ENCODE measurements around the gene BAIAP2. TPM values are rescaled to one million over a fixed set of nuclear protein-coding genes. Genes with fewer than 3 reads are reported as not detected.

BAIAP2 gene
- polyA plus RNA-seq, 3 donors = 8.6 to 17.0 (median 11.2) TPM

GRCh38 chr17:81082177-81083073, 47.5 kb downstream of the BAIAP2 start:
- H3K27me3 Mint-ChIP-seq (ENCODE audit: low read depth in 3 of 3) = peaks cover 3 to 7% (median 5%) of the 10 kb centered on the region in 3 donors
- peaks cover 0 to 3% (median 0%) of the 10 kb centered on the region in 7 donors for H3K9me3 Mint-ChIP-seq
- H3K27me3 ChIP-seq (ENCODE audit: control insufficient read depth in 2 of 2, insufficient read depth in 2 of 2, low read length in 2 of 2) = no peaks in the 10 kb centered on the region
- no peaks in the 10 kb centered on the region for H3K4me1 Mint-ChIP-seq
- no peaks in the 10 kb centered on the region for H4K20me1 ChIP-seq (ENCODE audit: insufficient read depth, low read length)
- no peak overlapping the region for H3K4me2 ChIP-seq (replicated peaks; ENCODE audit: extremely low read depth, low read length, poor library complexity, severe bottlenecking)
- H3K79me2 ChIP-seq (ENCODE audit: insufficient read depth, low read length) = no peaks in the 10 kb centered on the region
- H3K4me1 ChIP-seq (ENCODE audit: control insufficient read depth in 1 of 2, insufficient read depth in 2 of 2, low read length in 2 of 2) = no peaks in the 10 kb centered on the region
- H3K4me3 Mint-ChIP-seq = no peak overlapping the region
- TF ChIP-seq CTCF (IDR thresholded peaks at IDR 0.05) = no peak
- H3K4me3 ChIP-seq (replicated peaks in 1 of 3; ENCODE audit: low read depth in 2 of 3, low read length in 3 of 3) = no peak overlapping the region
- H3K27ac Mint-ChIP-seq = peak overlapping the region in 1 of 7 donors; percentile 7
- H3K36me3 ChIP-seq (replicated peaks in 1 of 2; ENCODE audit: control insufficient read depth in 1 of 2, insufficient read depth in 2 of 2, low read length in 2 of 2) = peaks cover 8 to 15% of the 10 kb centered on the region in 2 donors
- H2AFZ ChIP-seq (ENCODE audit: insufficient read depth, low read depth, low read length, poor library complexity, severe bottlenecking) = no peak overlapping the region
- peaks cover 11 to 16% of the 10 kb centered on the region in 2 donors for H3K36me3 Mint-ChIP-seq
- no peaks in the 10 kb centered on the region for H3K9me3 ChIP-seq (replicated peaks in 1 of 2; ENCODE audit: control insufficient read depth in 1 of 2, insufficient read depth in 1 of 2, low read length in 2 of 2)
- WGBS (ENCODE audit: insufficient coverage) = 95% methylated on average over 26 of the region's 33 CpGs
- DNase-seq = no peak
- no peak overlapping the region for H3K27ac ChIP-seq (ENCODE audit: low read depth in 1 of 2, low read length in 2 of 2)
- intact Hi-C loops (cut with micrococcal nuclease) = no loop called here
- no peak overlapping the region for H3K9ac ChIP-seq (ENCODE audit: insufficient read depth, low read length, poor library complexity, severe bottlenecking)

- Histone ChIP-seq H3K9me3 (replicated peaks in 1 of 2; ENCODE audit: control insufficient read depth in 1 of 2, insufficient read depth in 1 of 2, low read length in 2 of 2) (no peaks in the 10 kb centered on the region), H3K27ac (ENCODE audit: low read depth in 1 of 2, low read length in 2 of 2) (no peak overlapping the region), H2AFZ (ENCODE audit: insufficient read depth, low read depth, low read length, poor library complexity, severe bottlenecking) (no peak overlapping the region), H3K4me2 (replicated peaks; ENCODE audit: extremely low read depth, low read length, poor library complexity, severe bottlenecking) (no peak overlapping the region), H3K4me1 (ENCODE audit: control insufficient read depth in 1 of 2, insufficient read depth in 2 of 2, low read length in 2 of 2) (no peaks in the 10 kb centered on the region), H3K79me2 (ENCODE audit: insufficient read depth, low read length) (no peaks in the 10 kb centered on the region), H3K4me3 (replicated peaks in 1 of 3; ENCODE audit: low read depth in 2 of 3, low read length in 3 of 3) (no peak overlapping the region), H4K20me1 (ENCODE audit: insufficient read depth, low read length) (no peaks in the 10 kb centered on the region), H3K27me3 (ENCODE audit: control insufficient read depth in 2 of 2, insufficient read depth in 2 of 2, low read length in 2 of 2) (no peaks in the 10 kb centered on the region), H3K36me3 (replicated peaks in 1 of 2; ENCODE audit: control insufficient read depth in 1 of 2, insufficient read depth in 2 of 2, low read length in 2 of 2) (peaks cover 8 to 15% of the 10 kb centered on the region in 2 donors), H3K9ac (ENCODE audit: insufficient read depth, low read length, poor library complexity, severe bottlenecking) (no peak overlapping the region)
- no peak for DNase-seq
- H3K4me3 Mint-ChIP-seq = no peak overlapping the region
- 80% methylated on average over 25 of the region's 27 CpGs for WGBS (ENCODE audit: insufficient coverage)
- H3K9me3 Mint-ChIP-seq = peaks cover 0 to 3% (median 0%) of the 10 kb centered on the region in 7 donors
- H3K27ac Mint-ChIP-seq = no peak overlapping the region
- TF ChIP-seq CTCF (IDR thresholded peaks at IDR 0.05) = no peak
- peaks cover 2 to 4% (median 3%) of the 10 kb centered on the region in 3 donors for H3K27me3 Mint-ChIP-seq (ENCODE audit: low read depth in 3 of 3)
- peaks cover 13 to 16% of the 10 kb centered on the region in 2 donors for H3K36me3 Mint-ChIP-seq
- intact Hi-C loops (cut with micrococcal nuclease) = no loop called here
- no peaks in the 10 kb centered on the region for H3K4me1 Mint-ChIP-seq
Observed at GRCh38 chr17:81083125-81083765, 48.3 kb downstream of the BAIAP2 start.
